EL (cell line): ENCODE measurements around the gene MAP4K3.

Experiments
- DNase-seq: peaks from one replicate; pipeline ENCODE4 v3.0.0-alpha.2; 2016

MAP4K3 gene

GRCh38 chr2:39437522-39438296, 624 bp upstream of the MAP4K3 start:
- peak; percentile 27 for DNase-seq

GRCh38 chr2:39435741-39436591, 1.1 kb downstream of the MAP4K3 start:
- peak; percentile 49 for DNase-seq

GRCh38 chr2:39435234-39435633, 1.9 kb downstream of the MAP4K3 start:
- DNase-seq: peak; percentile 29

DNA sequence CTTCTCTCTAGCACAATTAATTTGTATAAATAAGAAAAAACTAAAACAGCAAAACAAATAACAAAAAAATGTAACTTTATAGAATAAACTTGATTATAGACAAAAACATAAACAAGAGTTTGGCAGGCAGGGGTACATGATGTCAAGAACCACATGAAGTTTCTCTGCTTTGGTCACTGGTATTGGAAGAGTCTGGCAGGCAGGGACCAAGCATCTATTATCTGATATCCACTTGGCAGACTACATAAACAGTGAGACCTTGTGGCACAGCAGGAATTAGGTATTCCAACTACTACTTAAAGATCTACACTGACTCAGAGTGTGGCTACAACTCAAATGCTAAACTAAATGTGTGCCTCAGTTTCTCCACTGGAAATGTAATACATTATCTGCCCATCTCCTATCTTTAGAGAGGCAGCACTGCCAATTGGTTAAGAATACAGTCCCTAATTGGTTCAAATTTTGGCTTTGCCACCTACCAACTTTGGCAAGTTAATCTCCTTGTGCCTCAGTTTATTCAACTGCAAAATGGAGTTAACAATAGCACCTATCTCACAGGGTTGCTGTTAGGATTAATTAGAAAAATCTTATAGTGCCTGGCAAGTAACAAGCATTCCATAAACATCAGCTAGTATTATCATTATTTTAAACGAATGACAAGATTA, 2.7 kb downstream of the MAP4K3 start:
- DNase-seq: no peak

- DNase-seq: no peak
Observed at GRCh38 chr2:39433586-39434195, 3.4 kb downstream of the MAP4K3 start.

GRCh38 chr2:39432701-39433100, 4.4 kb downstream of the MAP4K3 start:
- DNase-seq: no peak

GRCh38 chr2:39431592-39432316, 5.3 kb downstream of the MAP4K3 start:
- DNase-seq: peak; percentile 72

DNA sequence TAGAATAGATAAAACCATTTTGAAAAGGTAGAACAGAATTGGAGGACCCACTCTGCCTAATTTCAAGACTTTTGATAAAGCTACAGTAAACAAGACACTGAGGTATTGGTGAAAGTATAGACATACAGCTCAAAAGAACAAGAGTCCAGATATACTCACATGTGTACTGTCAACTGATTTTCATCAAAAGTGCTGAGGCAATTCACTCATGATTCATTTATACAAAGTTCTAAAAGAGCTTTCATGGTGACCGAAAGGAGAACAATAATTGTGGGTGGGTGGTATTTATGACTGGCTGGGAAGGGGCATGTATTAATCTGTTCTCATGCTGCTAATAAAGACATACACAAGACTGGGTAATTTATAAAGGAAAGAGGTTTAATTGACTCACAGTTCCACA, 7.3 kb downstream of the MAP4K3 start:
- DNase-seq: no peak

DNA sequence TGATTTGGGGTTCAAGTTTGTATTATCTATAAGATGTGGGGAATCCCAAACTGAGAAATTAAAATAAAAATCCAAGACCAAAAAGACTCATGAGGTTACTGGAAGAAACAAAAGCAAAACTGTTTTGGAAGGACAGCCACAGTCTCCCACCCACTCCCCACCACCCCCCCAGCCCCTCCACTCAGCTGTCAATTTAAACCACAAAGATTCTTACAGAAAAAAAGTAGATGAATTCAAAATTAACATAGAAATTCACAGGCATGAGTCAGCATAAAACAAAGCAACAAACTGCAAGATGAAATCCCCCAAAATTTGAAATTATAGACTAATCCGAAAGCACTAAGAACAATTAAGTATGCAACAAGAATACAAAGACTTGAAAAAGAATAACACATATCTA, 12.1 kb downstream of the MAP4K3 start:
- DNase-seq: no peak

DNA sequence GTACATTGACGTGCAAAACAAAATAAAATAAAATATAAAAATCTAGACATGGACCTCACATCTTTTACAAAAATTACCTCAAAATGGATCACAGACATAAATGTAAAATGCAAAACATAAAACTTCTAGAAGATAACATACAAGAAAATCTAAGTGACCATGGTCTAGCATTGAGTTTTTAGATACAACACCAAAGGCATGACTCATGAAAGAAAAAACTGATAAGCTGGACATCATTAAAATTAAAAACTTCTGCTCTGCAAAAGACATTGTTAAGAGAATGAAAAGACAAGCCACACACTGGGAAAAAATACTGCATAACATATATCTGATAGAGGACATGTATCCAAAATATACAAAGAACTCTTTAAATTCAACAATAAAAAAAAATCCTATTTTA, 14.4 kb downstream of the MAP4K3 start:
- DNase-seq: no peak

DNA sequence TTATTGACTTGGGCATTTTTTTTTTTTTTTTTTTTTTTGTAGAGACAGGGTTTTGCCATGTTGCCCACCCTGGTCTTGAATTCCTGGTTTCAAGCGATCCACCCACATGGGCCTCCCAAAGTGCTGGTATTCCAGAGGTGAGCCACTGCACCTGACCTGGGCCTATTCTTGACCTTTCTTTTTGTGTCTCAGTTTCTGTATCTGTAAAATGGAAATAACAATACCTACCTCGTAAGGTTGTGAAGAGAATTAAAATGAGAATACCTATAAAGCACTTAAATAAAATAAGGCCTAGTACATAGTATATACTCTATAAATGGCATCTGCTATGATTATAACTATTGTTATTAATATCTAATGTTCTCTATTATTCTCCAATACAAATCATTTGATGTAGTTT, 15.7 kb downstream of the MAP4K3 start:
- DNase-seq: no peak

DNA sequence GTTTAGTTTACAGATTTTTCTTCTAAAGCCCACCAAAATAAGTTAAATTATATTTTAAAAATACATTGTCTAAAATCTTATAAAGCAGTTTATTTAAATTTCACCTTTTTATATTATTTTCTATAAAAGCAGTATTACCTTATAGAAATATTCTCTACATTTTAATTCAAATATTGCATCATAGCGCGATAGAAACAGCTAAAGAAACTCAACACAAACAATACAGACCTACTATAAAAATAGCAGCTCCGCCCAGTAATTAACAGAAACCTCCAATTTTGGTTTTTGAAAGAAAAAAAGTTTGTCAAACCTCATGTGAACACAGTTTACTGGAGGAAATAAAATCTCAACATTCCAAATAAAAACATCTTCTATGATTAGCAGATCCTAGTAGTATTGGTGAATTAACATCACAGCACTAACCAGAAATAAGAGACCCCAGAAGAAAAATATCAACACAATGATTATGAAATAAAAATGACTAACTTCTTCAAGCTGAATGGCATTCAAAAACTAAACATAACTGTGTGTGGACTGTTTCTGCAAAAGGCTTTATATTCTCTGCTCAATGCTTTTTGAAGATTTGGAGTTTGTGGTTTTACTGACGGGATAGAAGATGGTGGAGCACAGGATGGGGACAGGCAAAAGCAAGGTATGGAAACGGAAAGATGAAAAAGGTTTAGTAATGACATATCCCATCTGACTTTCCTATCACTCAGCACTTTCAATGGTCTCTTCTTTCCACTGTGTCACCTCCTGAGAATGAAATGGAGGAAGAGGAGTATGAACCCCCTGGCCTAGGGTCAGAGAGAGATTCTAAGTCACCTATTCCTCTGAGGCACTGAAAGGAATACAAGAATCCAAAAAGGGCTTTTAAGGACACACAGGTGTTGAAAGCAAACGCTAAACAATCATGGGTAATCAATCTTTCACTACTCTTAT, 17.5 kb downstream of the MAP4K3 start:
- DNase-seq: peak; percentile 39

- no peak for DNase-seq
Observed at GRCh38 chr2:39418491-39418890, 18.6 kb downstream of the MAP4K3 start.

GRCh38 chr2:39416140-39416539, 20.9 kb downstream of the MAP4K3 start:
- peak; percentile 63 for DNase-seq

GRCh38 chr2:39413063-39413737, 23.9 kb downstream of the MAP4K3 start:
- DNase-seq: no peak

GRCh38 chr2:39411181-39411944, 25.7 kb downstream of the MAP4K3 start:
- peak; percentile 93 for DNase-seq

GRCh38 chr2:39409697-39410389, 27.2 kb downstream of the MAP4K3 start:
- peak; percentile 19 for DNase-seq

GRCh38 chr2:39408351-39409136, 28.5 kb downstream of the MAP4K3 start:
- DNase-seq: no peak
